GM12873 (cell line): ENCODE results near the gene ITGB1.

ENCODE experiments used
- CTCF ChIP-seq: IDR thresholded peaks from 2 replicates; pipeline ENCODE4 v1.5.1; 2012; ENCODE audit warnings: low read depth, mild to moderate bottlenecking, moderate library complexity, low read length, control low read depth; ENCODE audit not compliant: insufficient read depth; ENCODE audit errors: missing control alignments

The ITGB1 gene

GRCh38 chr10:32960022-32960421 is 2.0 kb upstream of the ITGB1 start:
- no peak for TF ChIP-seq CTCF

- TF ChIP-seq CTCF: no peak
These were observed 1.2 kb upstream of the ITGB1 start for GRCh38 chr10:32959006-32959920.

GRCh38 chr10:32957341-32958084 is 517 bp downstream of the ITGB1 start:
- no peak for TF ChIP-seq CTCF

GRCh38 chr10:32956365-32957197 is 1.4 kb downstream of the ITGB1 start:
- no peak for TF ChIP-seq CTCF

GRCh38 chr10:32955790-32956189 is 2.2 kb downstream of the ITGB1 start:
- TF ChIP-seq CTCF: no peak

GRCh38 chr10:32955299-32955772 is 2.7 kb downstream of the ITGB1 start:
- no peak for TF ChIP-seq CTCF
